Measurements from ENCODE around the gene GRB7.

Gene GRB7

GRCh38 chr17:39782980-39783379 is 45.2 kb downstream of the GRB7 start:
- DNase-seq (ENCODE audit: low spot score): no peak
- in situ Hi-C loops (cut with MboI; ENCODE audit: low sequenced_read_pairs, unreplicated experiment): no loop called here
- TF ChIP-seq CTCF (IDR thresholded peaks at IDR 0.05; ENCODE audit: borderline replicate concordance, control extremely low read depth, extremely low read depth, insufficient read depth, missing control alignments): no peak

GRCh38 chr17:39787041-39787440 is 49.3 kb downstream of the GRB7 start:
- no peak for TF ChIP-seq CTCF (IDR thresholded peaks at IDR 0.05; ENCODE audit: borderline replicate concordance, control extremely low read depth, extremely low read depth, insufficient read depth, missing control alignments)
- in situ Hi-C loops (cut with MboI; ENCODE audit: low sequenced_read_pairs, unreplicated experiment): no loop called here
- no peak for DNase-seq (ENCODE audit: low spot score)

- no peak for DNase-seq (ENCODE audit: low spot score)
- no peak for TF ChIP-seq CTCF (IDR thresholded peaks at IDR 0.05; ENCODE audit: borderline replicate concordance, control extremely low read depth, extremely low read depth, insufficient read depth, missing control alignments)
- in situ Hi-C loops (cut with MboI; ENCODE audit: low sequenced_read_pairs, unreplicated experiment): no loop called here
Measured at GRCh38 chr17:39787743-39788484, 50.2 kb downstream of the GRB7 start.

GRCh38 chr17:39791111-39791992 is 53.6 kb downstream of the GRB7 start:
- TF ChIP-seq CTCF (IDR thresholded peaks at IDR 0.05; ENCODE audit: borderline replicate concordance, control extremely low read depth, extremely low read depth, insufficient read depth, missing control alignments): no peak
- in situ Hi-C loops (cut with MboI; ENCODE audit: low sequenced_read_pairs, unreplicated experiment): no loop called here
- no peak for DNase-seq (ENCODE audit: low spot score)

- TF ChIP-seq CTCF (IDR thresholded peaks at IDR 0.05; ENCODE audit: borderline replicate concordance, control extremely low read depth, extremely low read depth, insufficient read depth, missing control alignments): no peak
- in situ Hi-C loops (cut with MboI; ENCODE audit: low sequenced_read_pairs, unreplicated experiment): no loop called here
- no peak for DNase-seq (ENCODE audit: low spot score)
Measured at GRCh38 chr17:39792526-39793221, 54.9 kb downstream of the GRB7 start.

- TF ChIP-seq CTCF (IDR thresholded peaks at IDR 0.05; ENCODE audit: borderline replicate concordance, control extremely low read depth, extremely low read depth, insufficient read depth, missing control alignments): no peak
- no peak for DNase-seq (ENCODE audit: low spot score)
- in situ Hi-C loops (cut with MboI; ENCODE audit: low sequenced_read_pairs, unreplicated experiment): no loop called here
Measured at GRCh38 chr17:39793301-39793872, 55.6 kb downstream of the GRB7 start.

Data from GM13976 (cell line).